ENCODE measurements around the gene STK10.

DNA sequence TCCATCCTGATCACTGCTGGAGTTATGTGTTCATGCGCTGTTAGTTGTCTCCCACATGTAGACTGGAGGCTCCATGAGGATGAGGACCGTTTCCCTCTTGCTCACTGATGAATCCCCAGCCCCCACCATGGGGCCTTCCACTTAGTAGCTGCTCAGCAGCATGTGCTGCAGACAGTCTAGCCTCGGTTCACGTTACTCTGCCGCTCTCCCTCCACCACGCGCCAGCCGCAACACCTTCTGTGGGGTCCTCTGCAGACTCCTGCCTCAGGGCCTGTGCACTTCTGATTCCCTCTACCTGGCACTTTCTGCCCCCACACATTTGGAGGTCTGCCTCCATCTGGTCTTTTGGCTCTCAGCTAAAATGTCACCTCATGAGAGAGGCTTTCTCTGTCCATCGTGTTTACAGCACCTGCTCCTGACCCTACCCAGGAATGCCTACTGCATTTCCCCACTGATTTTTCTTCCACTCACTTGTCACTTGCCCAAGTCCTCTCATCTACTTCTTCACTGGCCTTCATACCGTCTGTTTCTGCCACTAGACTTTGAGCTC, 36.3 kb downstream of the STK10 start:
- no peak for TF ChIP-seq PATZ1 (CRISPR knock-in tag; IDR thresholded peaks at IDR 0.05; ENCODE audit: borderline replicate concordance)
- no peak for TF ChIP-seq CSDC2 (CRISPR knock-in tag; IDR thresholded peaks at IDR 0.05)
- no peak for TF ChIP-seq ZFP3 (CRISPR knock-in tag; IDR thresholded peaks at IDR 0.05)
- no peak for TF ChIP-seq OSR1 (CRISPR knock-in tag; IDR thresholded peaks at IDR 0.05)
- no peak for TF ChIP-seq ESRRG (CRISPR knock-in tag; IDR thresholded peaks at IDR 0.05)
- no peak for TF ChIP-seq SNAI2 (CRISPR knock-in tag; IDR thresholded peaks at IDR 0.05)
- no peak for TF ChIP-seq BACH2 (CRISPR knock-in tag; IDR thresholded peaks at IDR 0.05; ENCODE audit: borderline replicate concordance)
- TF ChIP-seq, protein P1, sequence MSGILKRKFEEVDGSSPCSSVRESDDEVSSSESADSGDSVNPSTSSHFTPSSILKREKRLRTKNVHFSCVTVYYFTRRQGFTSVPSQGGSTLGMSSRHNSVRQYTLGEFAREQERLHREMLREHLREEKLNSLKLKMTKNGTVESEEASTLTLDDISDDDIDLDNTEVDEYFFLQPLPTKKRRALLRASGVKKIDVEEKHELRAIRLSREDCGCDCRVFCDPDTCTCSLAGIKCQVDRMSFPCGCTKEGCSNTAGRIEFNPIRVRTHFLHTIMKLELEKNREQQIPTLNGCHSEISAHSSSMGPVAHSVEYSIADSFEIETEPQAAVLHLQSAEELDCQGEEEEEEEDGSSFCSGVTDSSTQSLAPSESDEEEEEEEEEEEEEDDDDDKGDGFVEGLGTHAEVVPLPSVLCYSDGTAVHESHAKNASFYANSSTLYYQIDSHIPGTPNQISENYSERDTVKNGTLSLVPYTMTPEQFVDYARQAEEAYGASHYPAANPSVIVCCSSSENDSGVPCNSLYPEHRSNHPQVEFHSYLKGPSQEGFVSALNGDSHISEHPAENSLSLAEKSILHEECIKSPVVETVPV (CRISPR knock-in tag; IDR thresholded peaks at IDR 0.05) = no peak
- TF ChIP-seq RARB (CRISPR knock-in tag; IDR thresholded peaks at IDR 0.05) = no peak
- TF ChIP-seq ARNTL (CRISPR knock-in tag; IDR thresholded peaks at IDR 0.05; ENCODE audit: borderline replicate concordance, low read depth) = no peak
- TF ChIP-seq CREB5 (CRISPR knock-in tag; IDR thresholded peaks at IDR 0.05; ENCODE audit: low read depth) = no peak
- no peak for TF ChIP-seq ZNF70 (CRISPR knock-in tag; IDR thresholded peaks at IDR 0.05)
- no peak for TF ChIP-seq ZNF8 (CRISPR knock-in tag; IDR thresholded peaks at IDR 0.05)
